ENCODE data around the gene NMNAT2.

GRCh38 chr1:183435497-183435896 is 17.3 kb upstream of the NMNAT2 start:
- no peak for TF ChIP-seq BACH1 (IDR thresholded peaks at IDR 0.05; ENCODE audit: borderline replicate concordance)
- no peak for TF ChIP-seq CHD2 (IDR thresholded peaks at IDR 0.05; ENCODE audit: borderline replicate concordance, low read depth, low read length)
- TF ChIP-seq JUNB (IDR thresholded peaks at IDR 0.05): no peak
- no peak for TF ChIP-seq REST (IDR thresholded peaks at IDR 0.05; ENCODE audit: low read depth, low read length)
- TF ChIP-seq POLR2AphosphoS5 (IDR thresholded peaks at IDR 0.05; ENCODE audit: low read length): no peak
- TF ChIP-seq MYC (IDR thresholded peaks at IDR 0.05; ENCODE audit: insufficient read depth, insufficient read length, insufficient replicate concordance, low read length, severe bottlenecking): no peak
- TF ChIP-seq POLR2A (IDR thresholded peaks at IDR 0.05; ENCODE audit: low read depth, low read length): no peak
- TF ChIP-seq CTCF (IDR thresholded peaks at IDR 0.05 in 2 of 3, conservative IDR thresholded peaks at IDR 0.05 in 1 of 3; ENCODE audit: control insufficient read depth in 2 of 3, extremely low read depth in 1 of 3, insufficient read depth in 1 of 3, low read depth in 3 of 3, low read length in 3 of 3): no peak
- TF ChIP-seq TAF1 (IDR thresholded peaks at IDR 0.05; ENCODE audit: borderline replicate concordance, low read depth, low read length): no peak
- TF ChIP-seq, protein P1, sequence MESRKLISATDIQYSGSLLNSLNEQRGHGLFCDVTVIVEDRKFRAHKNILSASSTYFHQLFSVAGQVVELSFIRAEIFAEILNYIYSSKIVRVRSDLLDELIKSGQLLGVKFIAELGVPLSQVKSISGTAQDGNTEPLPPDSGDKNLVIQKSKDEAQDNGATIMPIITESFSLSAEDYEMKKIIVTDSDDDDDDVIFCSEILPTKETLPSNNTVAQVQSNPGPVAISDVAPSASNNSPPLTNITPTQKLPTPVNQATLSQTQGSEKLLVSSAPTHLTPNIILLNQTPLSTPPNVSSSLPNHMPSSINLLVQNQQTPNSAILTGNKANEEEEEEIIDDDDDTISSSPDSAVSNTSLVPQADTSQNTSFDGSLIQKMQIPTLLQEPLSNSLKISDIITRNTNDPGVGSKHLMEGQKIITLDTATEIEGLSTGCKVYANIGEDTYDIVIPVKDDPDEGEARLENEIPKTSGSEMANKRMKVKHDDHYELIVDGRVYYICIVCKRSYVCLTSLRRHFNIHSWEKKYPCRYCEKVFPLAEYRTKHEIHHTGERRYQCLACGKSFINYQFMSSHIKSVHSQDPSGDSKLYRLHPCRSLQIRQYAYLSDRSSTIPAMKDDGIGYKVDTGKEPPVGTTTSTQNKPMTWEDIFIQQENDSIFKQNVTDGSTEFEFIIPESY (IDR thresholded peaks at IDR 0.05): no peak
- no peak for TF ChIP-seq TCF12 (IDR thresholded peaks at IDR 0.05; ENCODE audit: low read depth, low read length)
- no peak for TF ChIP-seq MTA2 (IDR thresholded peaks at IDR 0.05; ENCODE audit: low read depth)
- no peak for TF ChIP-seq WRNIP1 (IDR thresholded peaks at IDR 0.05; ENCODE audit: borderline replicate concordance, low read depth, low read length)

Measured in GM12878 (cell line).